ENCODE results near the gene GATAD1. TPM values are rescaled to one million over a fixed set of nuclear protein-coding genes. Genes with fewer than 3 reads are reported as not detected.
"Not testable (repeated sequence)": the region's sequence is repeated elsewhere in the genome, so short reads cannot be mapped to it uniquely, and the experiment has no call there.

GATAD1 gene
- total and polyA plus RNA-seq, 10 of the 15 experiments (the other 5 are each of a cell fraction or from before 2014, with no cell fraction given) = 5.5 to 45.2 (median 14.2) TPM

DNA sequence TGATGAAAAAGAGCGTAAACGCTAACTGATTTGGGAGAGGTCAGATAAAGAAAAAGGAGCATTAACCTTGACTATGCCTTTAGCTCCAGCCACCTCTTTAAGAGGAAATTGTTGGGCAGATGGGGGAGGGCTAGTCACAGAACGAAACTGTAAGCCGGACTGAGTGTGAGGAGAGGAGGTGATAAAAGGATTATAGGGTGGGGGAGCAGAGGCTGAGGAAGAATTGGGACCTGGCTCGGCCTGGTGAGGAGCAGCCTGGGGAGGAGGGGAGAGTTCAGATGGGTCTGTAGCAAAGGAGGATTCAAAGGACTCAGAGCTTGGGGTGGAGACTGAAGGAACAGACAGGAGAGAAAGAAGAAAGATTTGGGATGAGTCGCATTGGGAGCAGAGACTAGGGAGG is 36.3 kb downstream of the GATAD1 start:
- DNase-seq (ENCODE audit: low read depth, low spot score); H4K20me1 ChIP-seq (ENCODE audit: control insufficient read depth, insufficient read depth); H3K36me3 ChIP-seq (ENCODE audit: control insufficient read depth in 2 of 2, insufficient read depth in 2 of 2, low read length in 1 of 2); H3K79me2 ChIP-seq (ENCODE audit: control insufficient read depth, insufficient read depth, low read length); POLR2A ChIA-PET; H2AFZ ChIP-seq (ENCODE audit: control insufficient read depth, low read depth, low read length); in situ Hi-C loops (cut with MboI); H3K9ac ChIP-seq (ENCODE audit: control insufficient read depth, insufficient read depth, low read length); BruUV-seq (replicated peaks); H3K9me3 ChIP-seq (replicated peaks; ENCODE audit: control insufficient read depth, insufficient read depth, low read length); CTCF ChIA-PET; H3K27me3 ChIP-seq (replicated peaks in 1 of 2; ENCODE audit: control insufficient read depth in 2 of 2, insufficient read depth in 2 of 2, low read length in 1 of 2); H3K4me1 ChIP-seq (ENCODE audit: control insufficient read depth, insufficient read depth, low read length); intact Hi-C loops (cut with micrococcal nuclease; ENCODE audit: unreplicated experiment); H3K4me2 ChIP-seq (ENCODE audit: control insufficient read depth, insufficient read depth); SMC1A ChIA-PET (ENCODE audit: uncharacterized antibody, unreplicated experiment); FAIRE-seq; H3K27ac ChIP-seq (ENCODE audit: control insufficient read depth, insufficient read depth); ATAC-seq; H3K4me3 ChIP-seq; RAD21 ChIA-PET (ENCODE audit: unreplicated experiment): not testable (repeated sequence)
- 93% methylated on average over 5 of the region's 6 CpGs for WGBS (ENCODE audit: insufficient coverage, insufficient replicate concordance, low lambda C conversion rate, missing lambda C conversion rate)

DNA sequence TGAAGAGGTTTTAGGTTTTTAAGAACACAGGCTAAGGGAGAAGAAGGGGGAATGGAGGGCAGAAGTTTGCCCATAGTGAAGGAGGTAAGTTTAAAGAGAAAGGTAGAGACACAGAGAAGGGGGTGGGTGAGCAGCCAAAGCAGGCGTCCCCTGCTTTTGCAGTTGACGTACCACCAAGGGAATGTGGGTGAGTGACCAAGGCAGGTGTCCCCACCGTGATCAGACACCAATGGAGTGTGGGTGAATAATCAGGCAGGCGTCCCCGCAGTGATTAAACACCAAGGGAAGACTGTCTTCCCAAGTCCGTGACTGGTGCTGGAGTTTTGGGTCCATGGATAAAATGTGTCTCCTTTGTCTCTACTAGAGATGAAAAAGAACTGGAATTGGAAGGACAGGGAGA is 36.9 kb downstream of the GATAD1 start:
- H3K36me3 ChIP-seq (ENCODE audit: control insufficient read depth in 2 of 2, insufficient read depth in 2 of 2, low read length in 1 of 2); H3K79me2 ChIP-seq (ENCODE audit: control insufficient read depth, insufficient read depth, low read length); POLR2A ChIA-PET; RAD21 ChIA-PET (ENCODE audit: unreplicated experiment); DNase-seq (ENCODE audit: low read depth, low spot score); intact Hi-C loops (cut with micrococcal nuclease; ENCODE audit: unreplicated experiment); SMC1A ChIA-PET (ENCODE audit: uncharacterized antibody, unreplicated experiment); in situ Hi-C loops (cut with MboI); H2AFZ ChIP-seq (ENCODE audit: control insufficient read depth, low read depth, low read length); CTCF ChIA-PET; H3K27ac ChIP-seq (ENCODE audit: control insufficient read depth, insufficient read depth); FAIRE-seq; H3K4me2 ChIP-seq (ENCODE audit: control insufficient read depth, insufficient read depth); H3K4me1 ChIP-seq (ENCODE audit: control insufficient read depth, insufficient read depth, low read length); BruUV-seq (replicated peaks); H3K27me3 ChIP-seq (replicated peaks in 1 of 2; ENCODE audit: control insufficient read depth in 2 of 2, insufficient read depth in 2 of 2, low read length in 1 of 2); H3K9me3 ChIP-seq (replicated peaks; ENCODE audit: control insufficient read depth, insufficient read depth, low read length); ATAC-seq; H3K4me3 ChIP-seq; H3K9ac ChIP-seq (ENCODE audit: control insufficient read depth, insufficient read depth, low read length); H4K20me1 ChIP-seq (ENCODE audit: control insufficient read depth, insufficient read depth): not testable (repeated sequence)
- 88% methylated on average over 6 of the region's 6 CpGs for WGBS (ENCODE audit: insufficient coverage, insufficient replicate concordance, low lambda C conversion rate, missing lambda C conversion rate)

Data from GM12878 (cell line).